HCT116 (cell line): ENCODE results near the gene B3GNT2. TPM values are rescaled to one million over a fixed set of nuclear protein-coding genes. Genes with fewer than 3 reads are reported as not detected.

Source experiments
- ATAC-seq: fragments of 200-7000 bp; cut with Tn5 transposase; 2 replicates; pipeline ENCODE4 v1.9.1; 2020; ENCODE audit warnings: mild to moderate bottlenecking, moderate library complexity
- BruUV-seq: library from RNA; stranded (reverse); fragments of 400-500 nt; replicated peaks from 2 replicates; lab custom pipeline; 2021; lab: Mats Ljungman, UMichigan
- CTCF ChIA-PET: fragments of 300-600 bp; sonication (Branson Sonifier 250); formaldehyde crosslinking; loops from one replicate; lab custom pipeline; 2021; ENCODE audit warnings: antibody characterized with exemption; lab: Charles Lee
- POLR2A ChIA-PET: fragments of 300-600, 350-600 bp; sonication (Branson Sonifier 250); formaldehyde crosslinking; loops from one replicate; lab custom pipeline; 2021; ENCODE audit warnings: antibody characterized with exemption; lab: Charles Lee
- RAD21 ChIA-PET, 2 experiments: fragments of 300-600 bp; sonication (Branson Sonifier 250); formaldehyde crosslinking; loops; one replicate each; lab custom pipeline; 2023; ENCODE audit warnings: low total read pairs in 2 of 2; ENCODE audit not compliant: uncharacterized antibody in 2 of 2, unreplicated experiment in 2 of 2, low non-redundant PET in 1 of 2; lab: Charles Lee
- DNase-seq: peaks from one replicate; pipeline ENCODE4 v3.0.0-alpha.2; 2010; ENCODE audit warnings: low read depth, low spot score
- H2AFZ ChIP-seq: fragments of 200-600 bp; shearing (Covaris generic), sonication (generic); 2 replicates; pipeline ENCODE4 v1.6.1; 2017; ENCODE audit warnings: low read depth, mixed run types, mixed read lengths, antibody characterized with exemption, low read length; ENCODE audit not compliant: poor library complexity, severe bottlenecking
- H3K27ac ChIP-seq: 2 replicates; pipeline ENCODE4 v1.5.1; 2012; ENCODE audit warnings: low read depth, low read length
- H3K27me3 ChIP-seq: fragments of 200-600 bp; sonication (generic); 2 replicates; pipeline ENCODE4 v1.6.1; 2016; ENCODE audit warnings: mixed run types, low read length, mixed read lengths; ENCODE audit not compliant: insufficient read depth
- H3K36me3 ChIP-seq, 2 experiments: fragments of 200-500 bp in 1 of 2; fragments of 200-600 bp in 1 of 2; sonication (Bioruptor generic) in 1 of 2; sonication (generic) in 1 of 2; 2 replicates each; pipeline versions ENCODE4 v1.5.1 to v1.6.1; 2014 to 2016; ENCODE audit warnings: low read length in 2 of 2, inconsistent platforms in 1 of 2, mixed read lengths in 1 of 2, mixed run types in 1 of 2; ENCODE audit not compliant: insufficient read depth in 2 of 2, control insufficient read depth in 1 of 2
- H3K4me1 ChIP-seq, 2 experiments: fragments of 200-600 bp in 1 of 2; sonication (generic) in 1 of 2; 2 replicates each; pipeline versions ENCODE4 v1.5.1 to v1.6.1; 2012 to 2017; ENCODE audit warnings: low read length in 2 of 2, inconsistent platforms in 1 of 2, mild to moderate bottlenecking in 1 of 2, mixed read lengths in 1 of 2, mixed run types in 1 of 2, moderate library complexity in 1 of 2; ENCODE audit not compliant: insufficient read depth in 2 of 2, control insufficient read depth in 1 of 2
- H3K4me2 ChIP-seq: fragments of 200-600 bp; sonication (generic); 2 replicates; pipeline ENCODE4 v1.6.1; 2017; ENCODE audit warnings: mixed run types, low read length, mixed read lengths
- H3K4me3 ChIP-seq, 2 experiments: fragments of 200-600 bp in 1 of 2; sonication (generic) in 1 of 2; replicated peaks in 1 of 2; 2 replicates each; pipeline ENCODE4 v1.5.1; 2011 to 2016; ENCODE audit warnings: low read length in 2 of 2, control low read depth in 1 of 2, low read depth in 1 of 2, mild to moderate bottlenecking in 1 of 2, mixed read lengths in 1 of 2, mixed run types in 1 of 2
- H3K79me2 ChIP-seq: fragments of 200-600 bp; sonication (generic); 2 replicates; pipeline ENCODE4 v1.6.1; 2017; ENCODE audit warnings: mild to moderate bottlenecking, mixed run types, low read length, moderate library complexity, mixed read lengths; ENCODE audit not compliant: insufficient read depth
- H3K9ac ChIP-seq: fragments of 200-600 bp; sonication (generic); 2 replicates; pipeline ENCODE4 v1.6.1; 2016; ENCODE audit warnings: low read length, mixed read lengths
- H3K9me2 ChIP-seq: fragments of 200-600 bp; sonication (generic), shearing (Covaris generic); 2 replicates; pipeline ENCODE4 v1.6.1; 2017; ENCODE audit warnings: mixed run types, mild to moderate bottlenecking, moderate library complexity; ENCODE audit not compliant: insufficient read depth
- H3K9me3 ChIP-seq, 2 experiments: fragments of 200-500 bp in 1 of 2; fragments of 200-600 bp in 1 of 2; sonication (Bioruptor generic) in 1 of 2; sonication (generic) in 1 of 2; 2 replicates each; pipeline ENCODE4 v1.6.1; 2014 to 2017; ENCODE audit warnings: low read length in 2 of 2, mixed read lengths in 2 of 2, inconsistent platforms in 1 of 2, low read depth in 1 of 2, mild to moderate bottlenecking in 1 of 2, mixed run types in 1 of 2, moderate library complexity in 1 of 2; ENCODE audit not compliant: control insufficient read depth in 1 of 2, insufficient read depth in 1 of 2
- H4K20me1 ChIP-seq: fragments of 200-600 bp; sonication (generic), shearing (Covaris generic); 2 replicates; pipeline ENCODE4 v1.6.1; 2017; ENCODE audit warnings: mixed run types, mild to moderate bottlenecking, moderate library complexity; ENCODE audit not compliant: insufficient read depth
- CBX3 ChIP-seq: IDR thresholded peaks from 2 replicates; pipeline ENCODE4 v1.6.1; 2012; ENCODE audit warnings: low read depth
- CEBPB ChIP-seq: IDR thresholded peaks from 2 replicates; pipeline ENCODE4 v1.6.1; 2012; ENCODE audit warnings: low read depth
- EGR1 ChIP-seq: IDR thresholded peaks from 2 replicates; pipeline ENCODE4 v1.6.1; 2012; ENCODE audit warnings: low read depth
- EZH2 ChIP-seq: fragments of 200-600 bp; sonication (generic); IDR thresholded peaks from 2 replicates; pipeline ENCODE4 v1.6.1; 2017; ENCODE audit warnings: antibody characterized with exemption, mixed run types
- FOSL1 ChIP-seq: IDR thresholded peaks from 2 replicates; pipeline ENCODE4 v1.6.1; 2012; ENCODE audit warnings: low read depth
- JUND ChIP-seq: IDR thresholded peaks from 2 replicates; pipeline ENCODE4 v1.6.1; 2012
- MAX ChIP-seq: IDR thresholded peaks from 2 replicates; pipeline ENCODE4 v1.6.1; 2012
- POLR2A ChIP-seq: IDR thresholded peaks from 2 replicates; pipeline ENCODE4 v1.7.0; 2011; ENCODE audit warnings: borderline replicate concordance; ENCODE audit not compliant: insufficient read depth, insufficient read length; ENCODE audit errors: extremely low read depth
- POLR2AphosphoS5 ChIP-seq: IDR thresholded peaks from 2 replicates; pipeline ENCODE4 v1.6.1; 2011; ENCODE audit warnings: mild to moderate bottlenecking, low read depth, low read length, moderate library complexity
- RAD21 ChIP-seq: IDR thresholded peaks from 2 replicates; pipeline ENCODE4 v1.6.1; 2012; ENCODE audit warnings: low read depth, mild to moderate bottlenecking
- SIN3A ChIP-seq: IDR thresholded peaks from 2 replicates; pipeline ENCODE4 v1.6.1; 2012; ENCODE audit warnings: low read depth
- SP1 ChIP-seq: IDR thresholded peaks from 2 replicates; pipeline ENCODE4 v1.6.1; 2012; ENCODE audit warnings: low read depth
- TCF7L2 ChIP-seq: IDR thresholded peaks from 2 replicates; pipeline ENCODE4 v1.7.0; 2011; ENCODE audit warnings: borderline replicate concordance, inconsistent platforms; ENCODE audit not compliant: insufficient read depth, insufficient read length; ENCODE audit errors: extremely low read depth
- ZFX ChIP-seq: fragments of 450-650 bp; IDR thresholded peaks from 2 replicates; pipeline ENCODE4 v1.6.1; 2017
- ZNF274 ChIP-seq: fragments of 200-500 bp; sonication (Bioruptor generic); IDR thresholded peaks from 2 replicates; pipeline ENCODE4 v1.6.1; 2014; ENCODE audit warnings: mild to moderate bottlenecking, low read depth, low read length, inconsistent platforms
- intact Hi-C: fragments of 100-400 bp; cut with micrococcal nuclease; formaldehyde crosslinking; loops from 2 replicates; pipeline ENCODE4 v1.10.0; 2022
- total RNA-seq: library from RNA; stranded (reverse); gene quantifications from one replicate; pipeline ENCODE4 v1.2.1, GENCODE V29; 2021; ENCODE audit not compliant: unreplicated experiment
- TF ChIP-seq, protein P1 (sequence below): IDR thresholded peaks from 2 replicates; pipeline ENCODE4 v1.6.1; 2012
- TF ChIP-seq, protein P2 (sequence below), 3 experiments: fragments of 200-600 bp in 1 of 3; sonication (generic) in 1 of 3; IDR thresholded peaks in 2 of 3; conservative IDR thresholded peaks in 1 of 3; 2 replicates each; pipeline ENCODE4 v1.5.1; 2012 to 2017; ENCODE audit warnings: low read depth in 2 of 3, low read length in 2 of 3, antibody characterized with exemption in 1 of 3, borderline replicate concordance in 1 of 3, control low read depth in 1 of 3, mild to moderate bottlenecking in 1 of 3, mixed read lengths in 1 of 3, mixed run types in 1 of 3, moderate library complexity in 1 of 3; ENCODE audit not compliant: insufficient read depth in 1 of 3

The B3GNT2 gene
- total RNA-seq, 1 experiment from 2014 or later, result 21.5 TPM

DNA sequence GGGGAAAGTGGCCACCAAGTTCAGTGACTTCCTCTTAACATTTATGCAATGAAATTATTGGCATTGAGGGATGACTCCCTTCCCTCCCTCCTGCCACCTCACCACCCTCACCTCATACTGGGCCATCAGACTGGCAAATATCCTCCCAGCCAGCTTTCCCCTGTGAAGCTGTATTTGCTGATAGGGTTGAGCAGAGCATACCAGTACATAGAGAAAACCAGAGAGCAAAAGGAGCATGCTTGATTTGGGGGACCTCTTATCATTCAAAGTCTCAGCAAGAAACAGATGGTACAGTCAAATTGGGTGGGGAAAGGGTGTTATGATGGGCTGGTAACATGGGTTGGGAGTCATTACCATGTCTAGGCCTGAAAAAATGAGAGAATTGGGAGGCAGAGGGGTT lies 19.1 kb upstream of the B3GNT2 start:
- no peak overlapping the region for H3K4me3 ChIP-seq
- BruUV-seq, result no TSS peak
- TF ChIP-seq, protein P1, sequence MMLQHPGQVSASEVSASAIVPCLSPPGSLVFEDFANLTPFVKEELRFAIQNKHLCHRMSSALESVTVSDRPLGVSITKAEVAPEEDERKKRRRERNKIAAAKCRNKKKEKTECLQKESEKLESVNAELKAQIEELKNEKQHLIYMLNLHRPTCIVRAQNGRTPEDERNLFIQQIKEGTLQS, result no peak
- no peak for TF ChIP-seq JUND
- TF ChIP-seq EZH2, result no peak
- TF ChIP-seq MAX, result no peak
- TF ChIP-seq SIN3A, result no peak
- no peak for TF ChIP-seq TCF7L2
- no peak for TF ChIP-seq EGR1
- TF ChIP-seq FOSL1, result no peak
- TF ChIP-seq ZFX, result no peak
- TF ChIP-seq CEBPB, result no peak
- TF ChIP-seq POLR2A, result no peak
- TF ChIP-seq, protein P2, sequence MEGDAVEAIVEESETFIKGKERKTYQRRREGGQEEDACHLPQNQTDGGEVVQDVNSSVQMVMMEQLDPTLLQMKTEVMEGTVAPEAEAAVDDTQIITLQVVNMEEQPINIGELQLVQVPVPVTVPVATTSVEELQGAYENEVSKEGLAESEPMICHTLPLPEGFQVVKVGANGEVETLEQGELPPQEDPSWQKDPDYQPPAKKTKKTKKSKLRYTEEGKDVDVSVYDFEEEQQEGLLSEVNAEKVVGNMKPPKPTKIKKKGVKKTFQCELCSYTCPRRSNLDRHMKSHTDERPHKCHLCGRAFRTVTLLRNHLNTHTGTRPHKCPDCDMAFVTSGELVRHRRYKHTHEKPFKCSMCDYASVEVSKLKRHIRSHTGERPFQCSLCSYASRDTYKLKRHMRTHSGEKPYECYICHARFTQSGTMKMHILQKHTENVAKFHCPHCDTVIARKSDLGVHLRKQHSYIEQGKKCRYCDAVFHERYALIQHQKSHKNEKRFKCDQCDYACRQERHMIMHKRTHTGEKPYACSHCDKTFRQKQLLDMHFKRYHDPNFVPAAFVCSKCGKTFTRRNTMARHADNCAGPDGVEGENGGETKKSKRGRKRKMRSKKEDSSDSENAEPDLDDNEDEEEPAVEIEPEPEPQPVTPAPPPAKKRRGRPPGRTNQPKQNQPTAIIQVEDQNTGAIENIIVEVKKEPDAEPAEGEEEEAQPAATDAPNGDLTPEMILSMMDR (IDR thresholded peaks at IDR 0.05 in 2 of 3, conservative IDR thresholded peaks at IDR 0.05 in 1 of 3; ENCODE audit: borderline replicate concordance in 1 of 3, insufficient read depth in 1 of 3, low read depth in 2 of 3, low read length in 2 of 3), result no peak
- no peak for TF ChIP-seq POLR2AphosphoS5
- no peak for TF ChIP-seq CBX3
- no peak for TF ChIP-seq ZNF274
- TF ChIP-seq RAD21, result no peak
- TF ChIP-seq SP1, result no peak
- TF ChIP-seq, all 23 proteins: peak for 0
- RAD21 ChIA-PET, result no interaction called here
- Histone ChIP-seq H4K20me1 (no peaks in the 10 kb centered on the region), H3K27me3 (no peaks in the 10 kb centered on the region), H3K4me2 (no peak overlapping the region), H3K9ac (no peak overlapping the region), H3K79me2 (no peaks in the 10 kb centered on the region), H3K9me3 (no peaks in the 10 kb centered on the region), H3K36me3 (no peaks in the 10 kb centered on the region), H3K4me1 (no peaks in the 10 kb centered on the region), H3K27ac (no peak overlapping the region), H3K9me2 (no peaks in the 10 kb centered on the region), H2AFZ (no peak overlapping the region)
- DNase-seq (no peak), ATAC-seq (no peak)
- POLR2A ChIA-PET, result no interaction called here
- intact Hi-C loops, result no loop called here
- CTCF ChIA-PET, result no interaction called here
